EL (cell line): ENCODE results near the gene OR5D16.
"Not testable (repeated sequence)": the region's sequence is repeated elsewhere in the genome, so short reads cannot be mapped to it uniquely, and the experiment has no call there.

Source experiments
- DNase-seq: peaks from one replicate; pipeline ENCODE4 v3.0.0-alpha.2; 2016

The OR5D16 gene

DNA sequence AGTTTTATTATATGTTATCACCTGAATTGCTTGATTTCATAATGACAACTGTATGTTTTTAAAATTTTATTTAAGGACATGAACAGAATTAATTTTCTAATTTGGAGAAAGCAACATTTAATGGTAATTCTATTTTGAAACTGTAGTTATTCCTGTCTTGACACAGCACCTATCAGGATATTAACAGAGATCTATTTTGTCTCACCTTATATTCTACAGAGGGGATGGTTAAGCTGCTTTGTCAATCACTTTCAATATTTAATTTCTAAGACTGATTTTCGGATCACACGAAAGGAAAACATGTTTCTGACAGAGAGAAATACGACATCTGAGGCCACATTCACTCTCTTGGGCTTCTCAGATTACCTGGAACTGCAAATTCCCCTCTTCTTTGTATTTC lies at the start of gene OR5D16:
OR5D16 (plus strand) TSS at position 301 of the 400 bp plus-strand sequence; CDS start at position 301, 0 bp downstream.
- DNase-seq: no peak

DNA sequence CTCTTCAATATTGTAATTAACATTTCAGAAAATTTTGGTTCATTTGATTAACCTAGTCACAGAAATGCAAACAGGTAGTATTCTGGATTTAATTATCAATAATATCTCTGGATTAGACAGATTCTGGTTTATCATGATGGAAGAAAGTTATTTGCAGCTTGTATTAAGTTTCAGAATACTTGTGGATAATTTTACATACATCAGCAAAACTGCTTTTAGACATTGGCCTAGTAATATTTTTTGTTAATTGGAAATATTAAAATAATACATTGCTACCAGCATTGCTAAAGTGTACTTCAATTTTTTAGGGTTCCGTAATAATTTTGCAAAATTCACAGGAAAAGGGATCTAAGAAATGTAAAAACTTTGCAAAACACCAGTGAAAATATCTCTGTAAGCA lies 46.9 kb upstream of the OR5D16 start:
- DNase-seq: no peak

DNA sequence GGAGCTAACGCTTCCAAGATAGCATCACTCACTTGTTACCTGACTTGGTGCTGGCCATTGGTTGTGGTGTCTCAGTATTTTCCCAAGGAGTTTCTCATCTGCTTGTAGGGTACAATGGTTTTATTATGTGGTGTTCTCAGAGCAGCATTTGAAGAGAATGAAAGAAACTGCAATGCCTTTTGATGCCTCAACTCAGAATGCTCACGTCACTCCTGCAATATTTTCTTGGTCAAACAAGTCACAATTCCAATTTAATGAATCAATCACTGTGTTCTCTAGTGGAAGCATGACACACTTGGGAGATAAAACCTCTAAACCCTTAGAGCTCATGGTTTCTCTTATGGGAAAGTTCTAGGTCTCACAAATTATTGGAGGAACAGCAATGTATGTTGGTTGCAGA lies 45.2 kb upstream of the OR5D16 start:
- no peak for DNase-seq

DNA sequence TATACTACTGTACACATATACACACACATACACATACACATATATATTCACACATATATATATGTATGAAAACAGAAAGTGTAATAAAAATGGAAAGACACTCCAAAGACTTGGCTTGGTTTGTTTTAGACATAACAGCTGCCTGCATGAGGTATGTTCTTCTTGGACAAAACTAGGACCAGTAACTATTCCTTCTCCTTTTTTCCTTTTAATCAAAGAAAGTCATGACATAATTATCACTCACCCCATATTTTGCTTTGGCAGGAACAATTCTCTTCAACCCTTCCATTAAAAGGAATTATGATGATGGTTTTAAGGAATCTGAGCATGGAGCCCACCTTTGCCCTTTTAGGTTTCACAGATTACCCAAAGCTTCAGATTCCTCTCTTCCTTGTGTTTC lies 43.3 kb upstream of the OR5D16 start, which contains the start of gene OR5D14:
OR5D14 (plus strand) TSS at position 301 of the 400 bp plus-strand sequence; CDS start at position 301, 0 bp downstream.
- no peak for DNase-seq

DNA sequence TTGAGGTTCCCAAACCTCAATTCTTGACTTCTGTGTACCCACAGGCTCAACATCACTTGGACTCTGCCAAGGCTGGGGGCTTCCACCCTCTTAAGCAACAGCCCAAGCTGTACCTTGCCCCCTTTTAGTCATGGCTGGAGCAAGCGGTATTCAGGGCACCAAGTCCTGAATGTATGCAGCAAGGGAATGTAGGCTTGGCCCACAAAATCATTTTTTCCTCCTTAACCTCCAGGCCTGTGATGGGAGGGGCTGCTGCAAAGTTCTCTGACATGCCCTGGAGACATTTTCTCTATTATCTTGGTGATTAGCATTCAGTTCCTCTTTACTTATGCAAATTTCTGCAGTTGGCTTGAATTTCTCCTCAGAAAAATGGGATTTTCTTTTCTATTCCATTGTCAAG lies 32.3 kb upstream of the OR5D16 start:
- DNase-seq: no peak

DNA sequence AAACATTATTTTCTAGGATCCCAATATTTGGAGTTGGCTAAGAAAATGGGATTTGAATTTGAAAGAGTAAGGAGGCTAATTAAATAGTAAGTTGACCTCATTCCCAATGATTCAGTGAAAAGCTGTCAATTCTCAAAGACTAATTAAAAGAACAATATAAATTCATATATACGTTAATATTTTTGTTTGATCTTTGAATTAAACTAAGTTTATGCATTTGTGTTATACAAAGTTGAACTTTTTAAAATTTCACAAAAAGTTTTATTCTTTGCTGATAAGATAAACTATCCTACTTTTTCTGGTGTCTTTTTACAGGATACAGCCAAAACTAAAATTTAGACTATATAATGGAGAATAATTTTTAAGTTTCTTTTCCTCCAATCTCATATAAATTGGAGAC lies 27.5 kb upstream of the OR5D16 start, which contains the start of gene OR5L1:
OR5L1 (plus strand) TSS at position 301 of the 400 bp plus-strand sequence. CDS start 100 bp downstream, outside the sequence.
- no peak for DNase-seq

DNA sequence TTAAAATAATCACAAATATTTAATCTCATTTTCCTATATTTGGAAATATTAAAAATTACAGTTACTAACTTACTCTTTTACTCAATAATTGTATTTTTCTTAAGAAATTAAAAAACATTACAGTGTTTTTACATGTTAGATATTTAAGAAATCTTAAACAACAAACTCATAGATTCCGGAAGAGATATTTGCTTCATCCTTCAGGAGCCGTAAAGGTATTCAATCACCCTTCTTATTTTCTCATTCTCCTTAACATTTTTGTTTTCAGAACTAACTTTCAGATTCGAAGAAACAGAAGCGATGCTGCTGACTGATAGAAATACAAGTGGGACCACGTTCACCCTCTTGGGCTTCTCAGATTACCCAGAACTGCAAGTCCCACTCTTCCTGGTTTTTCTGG lies 19.2 kb upstream of the OR5D16 start, which contains the start of gene OR5D18:
OR5D18 (plus strand) TSS at position 301 of the 400 bp plus-strand sequence; CDS start at position 301, 0 bp downstream.
- no peak for DNase-seq

DNA sequence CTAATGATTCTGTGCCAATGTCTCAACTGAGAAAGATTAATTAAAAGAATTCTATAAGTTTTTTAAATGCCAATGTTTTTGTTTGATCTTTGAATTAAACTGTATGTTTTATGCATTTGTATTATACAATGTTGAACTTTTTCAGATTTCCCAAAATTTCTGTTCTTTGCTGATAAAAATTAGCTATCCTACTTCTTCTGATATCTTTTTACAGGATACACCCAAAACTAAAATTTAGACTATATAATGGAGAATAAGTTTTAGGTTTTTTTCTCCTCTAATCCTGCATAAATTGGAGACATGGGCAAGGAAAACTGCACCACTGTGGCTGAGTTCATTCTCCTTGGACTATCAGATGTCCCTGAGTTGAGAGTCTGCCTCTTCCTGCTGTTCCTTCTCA lies 11.6 kb upstream of the OR5D16 start, which contains the start of gene OR5L2:
OR5L2 (plus strand) TSS at position 301 of the 400 bp plus-strand sequence; CDS start at position 301, 0 bp downstream.
- no peak for DNase-seq

DNA sequence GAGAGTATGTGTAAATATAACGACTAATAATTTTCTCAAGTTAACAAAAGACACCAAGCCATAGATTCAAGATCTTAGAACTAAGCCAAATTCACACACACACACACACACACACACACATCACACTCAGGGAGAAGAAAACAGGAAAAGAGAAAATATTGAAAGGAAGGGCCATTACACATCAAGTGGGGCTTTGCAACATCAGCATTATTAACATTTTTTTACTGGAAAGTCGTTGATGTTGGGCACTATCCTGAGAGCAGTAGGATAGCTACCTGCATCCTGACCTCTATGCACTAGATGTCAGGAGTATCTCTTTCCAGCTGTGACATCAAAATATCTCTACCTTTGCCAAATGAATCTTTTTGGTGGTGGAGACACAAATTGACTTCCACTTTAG lies 8.9 kb downstream of the OR5D16 start:
- DNase-seq: no peak

DNA sequence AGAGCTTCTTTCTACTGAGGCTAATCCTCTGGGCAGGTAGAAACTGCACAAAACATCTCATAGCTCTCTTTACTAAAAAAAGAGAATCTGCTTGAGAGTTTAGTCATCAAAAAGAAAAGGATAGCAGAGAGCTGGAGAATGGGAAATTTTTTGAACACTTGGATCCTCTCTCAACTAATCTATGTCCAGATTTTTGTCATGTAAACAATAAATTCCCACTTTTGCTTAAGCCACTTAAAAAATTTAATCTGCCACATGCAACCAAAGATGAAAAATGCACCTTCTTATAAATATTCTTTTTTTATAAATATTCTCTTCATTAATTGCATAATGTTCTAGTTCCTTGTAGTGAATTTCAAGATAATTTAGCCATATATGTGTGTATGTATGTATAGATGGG lies 10.5 kb downstream of the OR5D16 start:
- DNase-seq: no peak

DNA sequence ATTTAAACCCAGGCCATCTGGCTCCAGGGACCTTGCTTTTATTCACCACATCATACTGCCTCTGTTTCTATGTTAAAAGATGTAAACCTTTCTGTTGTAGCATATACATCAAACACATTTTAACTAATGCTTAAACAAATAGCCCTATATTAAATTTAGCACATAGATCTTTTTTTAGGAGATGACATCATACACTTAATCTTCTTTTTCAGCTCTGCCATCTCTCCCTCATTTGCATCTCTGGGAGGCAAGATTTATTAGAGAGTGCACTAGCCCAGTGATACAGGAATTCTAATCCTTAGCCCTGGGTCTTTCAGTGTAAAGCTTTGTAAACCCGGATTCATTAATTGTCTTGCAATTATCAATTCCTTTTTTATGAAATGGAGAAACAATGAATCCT lies 13.6 kb downstream of the OR5D16 start:
- DNase-seq: no peak

DNA sequence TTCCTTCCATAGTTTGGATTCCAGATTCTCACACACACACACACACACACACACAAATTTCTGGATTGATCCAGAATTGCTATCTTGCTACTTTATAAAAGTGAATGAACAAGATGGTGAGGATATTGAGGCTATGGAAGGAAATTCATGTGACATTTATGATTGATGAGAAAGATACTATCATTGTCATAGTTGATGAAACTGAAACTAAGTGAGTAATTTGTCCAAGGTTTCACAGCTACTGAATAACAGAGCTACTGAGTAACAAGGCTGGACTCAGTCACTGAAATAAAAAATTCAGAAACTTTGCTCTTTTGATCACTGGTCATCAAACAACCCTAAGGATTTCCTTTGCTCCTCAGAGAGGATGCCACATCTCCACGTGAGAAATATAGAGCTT lies 16.2 kb downstream of the OR5D16 start:
- no peak for DNase-seq

DNA sequence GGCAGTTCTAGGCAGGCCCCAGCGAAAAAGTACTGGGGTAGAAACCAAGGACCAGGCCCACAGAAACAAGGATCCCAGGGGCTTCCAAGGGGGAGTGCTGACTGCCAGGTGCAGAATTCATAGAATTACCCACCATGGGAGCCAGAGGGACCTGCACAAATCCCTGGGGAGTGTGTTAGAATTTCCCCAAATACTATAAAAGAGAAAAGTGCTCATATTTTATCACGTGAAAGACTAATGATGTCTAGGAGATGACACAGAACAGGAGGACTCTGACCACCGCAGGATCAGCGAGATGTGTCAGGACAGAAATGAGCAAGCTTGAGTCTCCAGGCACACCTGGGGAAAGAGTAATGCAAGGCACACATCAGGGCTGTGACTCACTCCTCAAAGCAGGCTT lies 28.8 kb downstream of the OR5D16 start:
- DNase-seq: not testable (repeated sequence)

DNA sequence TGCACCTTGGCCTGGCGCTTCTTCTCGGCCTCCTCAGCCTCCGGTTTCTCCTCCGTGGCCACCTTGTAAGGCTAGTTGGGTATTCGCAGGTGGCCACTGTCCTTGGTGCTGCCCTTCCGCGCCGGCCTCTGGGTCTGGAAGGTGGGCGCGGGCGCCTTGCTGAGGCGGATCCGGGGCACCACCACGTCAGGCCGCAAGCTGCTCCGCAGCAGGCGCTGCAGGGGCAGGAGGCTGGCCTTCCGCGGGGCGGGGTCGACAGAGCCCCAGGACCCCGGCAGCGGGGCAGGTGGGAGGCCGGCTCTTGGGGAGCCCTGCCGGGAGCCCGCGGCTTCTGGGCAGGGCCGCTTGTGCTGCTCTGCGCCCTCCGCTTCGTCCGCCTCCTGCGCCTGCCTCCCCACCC lies 34.2 kb downstream of the OR5D16 start:
- not testable (repeated sequence) for DNase-seq

DNA sequence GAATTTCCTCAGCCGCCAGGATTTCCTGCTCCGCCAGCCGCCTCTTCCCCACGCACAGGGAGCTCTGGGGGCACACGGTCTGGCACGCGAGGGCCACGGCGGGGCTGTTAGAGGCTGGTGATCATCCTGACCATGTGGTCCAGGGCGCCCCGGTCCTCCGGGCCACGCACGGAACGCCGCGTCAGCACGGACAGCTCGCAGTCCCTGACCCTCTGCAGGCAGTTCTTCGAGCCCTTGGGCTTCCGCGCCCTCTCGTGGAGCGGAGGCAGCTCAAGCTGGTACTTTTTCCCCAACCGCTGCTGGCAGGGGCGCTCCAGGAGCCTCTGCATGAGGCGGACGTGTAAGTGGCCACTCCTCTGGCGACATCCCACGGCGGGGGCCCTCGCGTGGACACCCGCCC lies 34.6 kb downstream of the OR5D16 start:
- not testable (repeated sequence) for DNase-seq

DNA sequence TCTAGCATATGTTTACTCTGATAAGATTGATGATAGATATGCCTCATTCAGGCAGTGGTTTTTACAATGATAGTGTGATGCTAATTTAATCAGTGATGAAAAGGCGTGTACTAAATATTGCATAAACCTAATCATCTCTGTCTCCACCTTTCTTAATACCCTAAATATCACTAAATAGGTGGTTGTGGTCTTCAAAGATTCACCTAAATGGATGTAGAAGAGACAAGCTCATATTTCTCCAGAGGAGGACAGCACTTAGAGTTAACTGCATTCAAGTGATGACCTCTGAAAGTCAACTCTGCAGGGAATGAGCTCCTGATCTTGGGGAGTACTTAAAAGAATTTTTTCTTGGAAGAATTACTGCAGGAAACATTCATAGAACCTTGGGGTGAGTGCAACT lies 44.4 kb downstream of the OR5D16 start, which contains the start of gene TRIM51:
TRIM51 (plus strand) TSS at position 301 of the 400 bp plus-strand sequence. CDS start 2,132 bp downstream, outside the sequence.
- not testable (repeated sequence) for DNase-seq

DNA sequence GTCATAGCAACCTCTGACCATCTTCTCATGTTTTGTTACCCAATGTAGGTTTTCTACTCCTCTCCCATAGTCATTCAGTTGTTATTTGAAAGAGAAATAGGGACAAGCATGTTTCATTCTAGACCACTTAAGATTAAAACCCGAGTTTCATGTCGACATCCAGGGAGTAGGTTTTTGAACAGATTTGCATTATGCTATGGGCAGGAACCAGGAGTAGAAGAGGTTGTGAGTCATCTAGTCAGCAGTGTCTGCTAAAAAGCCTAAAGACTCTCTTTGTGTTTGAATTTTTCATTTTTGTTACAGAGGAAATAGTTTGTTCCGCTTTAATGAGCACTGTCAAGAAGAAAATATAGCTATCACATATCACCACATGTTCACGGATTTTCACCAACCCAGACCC lies 46.4 kb downstream of the OR5D16 start:
- DNase-seq: not testable (repeated sequence)

DNA sequence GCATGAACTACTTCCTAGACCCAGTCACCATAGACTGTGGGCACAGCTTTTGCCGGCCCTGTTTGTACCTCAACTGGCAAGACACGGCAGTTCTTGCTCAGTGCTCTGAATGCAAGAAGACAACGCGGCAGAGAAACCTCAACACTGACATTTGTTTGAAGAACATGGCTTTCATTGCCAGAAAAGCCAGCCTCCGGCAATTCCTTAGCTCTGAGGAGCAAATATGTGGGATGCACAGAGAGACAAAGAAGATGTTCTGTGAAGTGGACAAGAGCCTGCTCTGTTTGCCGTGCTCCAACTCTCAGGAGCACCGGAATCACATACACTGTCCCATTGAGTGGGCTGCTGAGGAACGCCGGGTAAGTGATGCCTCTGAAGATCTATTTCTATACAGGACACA lies 46.9 kb downstream of the OR5D16 start:
- not testable (repeated sequence) for DNase-seq
